ENCODE measurements around the gene SH3GL3.
A peak's percentile ranks its signal among the peaks of the same experiment; 100 is the strongest.

SH3GL3 gene

DNA sequence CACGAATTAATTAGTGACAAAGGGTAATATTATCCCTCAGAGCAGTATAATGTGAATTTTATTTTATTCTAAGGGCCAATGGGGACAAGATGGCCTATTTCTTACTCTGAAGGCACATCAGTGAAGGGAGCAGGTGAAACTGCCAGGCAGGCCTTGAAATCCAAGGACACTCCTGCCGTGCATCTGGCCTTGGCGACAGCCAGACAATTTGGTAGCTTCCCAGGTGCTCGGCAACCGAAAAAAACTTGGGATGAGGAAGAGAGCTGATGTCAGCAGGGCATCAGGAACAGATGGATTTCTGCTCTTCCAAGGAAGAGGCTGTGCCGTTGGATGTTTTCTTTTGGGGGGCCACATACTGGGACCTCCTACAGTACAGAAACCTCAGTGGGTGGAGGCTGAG lies 123.6 kb downstream of the SH3GL3 start:
- no peak for DNase-seq (ENCODE audit: low spot score)

- DNase-seq (ENCODE audit: low spot score) = peak; percentile 51
Observed at GRCh38 chr15:83571820-83572707, 124.9 kb downstream of the SH3GL3 start.

DNA sequence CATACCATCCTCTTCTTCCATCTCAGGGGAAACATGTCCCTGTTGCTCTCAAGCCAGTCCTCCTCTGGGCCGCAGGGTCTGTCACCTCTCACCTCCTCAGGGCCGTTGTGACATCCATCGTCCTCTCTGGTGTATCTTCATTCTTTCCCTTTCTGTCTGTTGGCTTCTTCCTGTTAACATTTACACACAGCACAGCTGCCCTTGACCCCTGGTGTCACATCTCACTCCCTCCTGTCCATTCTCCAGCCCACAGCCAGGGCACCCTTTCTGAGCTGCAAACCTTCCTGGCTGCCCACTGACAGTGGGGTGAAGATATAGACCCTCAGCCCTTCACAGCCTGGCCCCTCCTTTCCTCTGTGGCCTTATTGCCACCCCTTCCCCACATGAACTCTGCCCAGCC lies 127.2 kb downstream of the SH3GL3 start:
- no peak for DNase-seq (ENCODE audit: low spot score)

GRCh38 chr15:83578691-83579090 lies 131.6 kb downstream of the SH3GL3 start:
- DNase-seq (ENCODE audit: low spot score) = no peak

DNA sequence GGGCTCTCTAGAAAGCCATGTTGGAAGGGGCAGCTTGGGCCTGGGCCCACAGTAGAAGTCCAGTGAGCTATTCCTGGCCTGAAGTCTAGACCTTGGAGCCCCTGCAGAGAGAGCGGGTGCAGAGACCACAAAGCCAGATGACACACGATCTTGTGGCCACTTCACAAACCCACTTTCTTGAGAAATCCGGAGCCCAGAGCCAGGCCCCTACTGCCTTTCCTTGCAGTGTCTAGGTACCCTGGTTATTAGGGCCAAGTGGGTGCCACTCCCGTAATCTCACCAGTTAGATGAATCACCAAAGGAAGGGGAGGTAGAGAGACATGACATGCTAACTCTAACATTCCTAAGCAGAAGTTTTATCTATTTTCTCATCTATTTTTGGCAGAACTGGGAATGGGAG lies 134.2 kb downstream of the SH3GL3 start:
- no peak for DNase-seq (ENCODE audit: low spot score)

- no peak for DNase-seq (ENCODE audit: low spot score)
Observed at GRCh38 chr15:83582381-83582780, 135.2 kb downstream of the SH3GL3 start.

DNA sequence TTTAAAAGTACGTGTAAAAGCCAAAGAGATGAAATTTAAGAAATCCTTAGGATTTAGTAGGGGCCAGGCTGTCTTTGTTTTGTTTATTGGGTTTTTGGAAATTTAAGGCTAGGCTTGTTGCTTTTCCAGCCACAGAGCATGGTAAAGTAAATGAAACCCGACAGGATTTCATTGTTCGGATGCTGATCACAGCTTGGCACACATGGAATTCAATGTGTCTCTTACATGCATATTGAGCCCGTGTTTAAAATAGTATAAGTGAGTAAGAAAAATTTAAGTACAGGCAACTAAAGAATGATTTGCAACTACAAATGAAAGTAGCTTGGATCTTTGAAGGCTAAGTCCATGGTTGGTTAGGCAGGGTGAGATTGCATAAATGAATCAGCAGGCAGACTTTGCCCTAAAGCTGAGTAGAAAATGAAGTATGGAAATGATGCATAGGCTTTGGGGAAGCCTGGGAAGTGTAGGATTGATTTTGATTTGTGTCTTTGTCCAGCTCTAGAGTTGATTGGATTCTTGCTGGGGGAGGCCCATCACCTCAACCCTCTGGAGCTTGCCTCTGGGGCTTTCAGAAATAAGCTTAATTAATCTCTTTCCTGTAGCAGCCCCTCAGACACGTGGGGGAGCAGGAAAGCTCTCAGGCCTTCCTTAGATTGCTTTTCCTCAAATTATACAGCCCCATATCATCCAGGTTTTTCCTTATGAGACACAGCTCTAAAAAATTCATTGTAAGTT lies 138.6 kb downstream of the SH3GL3 start:
- DNase-seq (ENCODE audit: low spot score) = no peak

DNA sequence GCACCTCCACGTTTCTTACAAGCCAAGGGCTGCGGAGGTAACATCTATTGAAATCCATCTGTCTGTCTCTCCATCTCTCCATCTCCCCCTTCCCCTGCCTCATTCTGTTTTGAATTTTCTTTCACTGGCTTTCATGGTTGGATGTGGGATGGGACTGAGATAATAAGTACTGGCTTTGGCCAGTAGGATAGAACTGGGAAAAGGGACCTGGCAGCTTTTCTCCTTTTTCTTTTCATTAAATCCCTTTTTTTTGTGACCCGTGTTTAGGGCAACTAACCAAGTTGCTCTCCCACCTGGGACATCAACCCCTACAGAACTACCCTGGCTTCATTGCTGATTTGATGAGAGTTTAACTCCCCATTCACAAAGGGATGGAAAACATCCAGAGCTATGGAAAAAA lies 139.9 kb downstream of the SH3GL3 start:
- no peak for DNase-seq (ENCODE audit: low spot score)

DNA sequence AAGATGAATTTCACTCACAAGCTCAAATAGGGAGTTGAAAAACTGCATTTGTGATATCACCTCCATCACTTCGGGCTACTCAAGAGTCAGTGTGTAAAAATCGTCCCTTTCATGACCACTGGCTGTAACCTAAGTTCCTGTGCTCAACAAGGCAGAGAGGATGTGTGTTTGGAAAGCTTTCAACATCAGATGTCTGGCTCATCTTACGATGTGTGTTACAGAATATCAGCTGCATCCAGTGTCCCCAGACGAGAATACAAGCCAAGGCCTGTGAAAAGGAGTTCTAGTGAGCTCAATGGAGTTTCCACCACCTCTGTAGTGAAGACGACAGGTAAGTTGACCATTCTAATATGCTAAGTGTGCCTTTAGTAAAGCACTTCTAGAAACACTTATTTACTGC lies 141.3 kb downstream of the SH3GL3 start:
- DNase-seq (ENCODE audit: low spot score) = no peak

- no peak for DNase-seq (ENCODE audit: low spot score)
Observed at GRCh38 chr15:83592370-83593040, 145.4 kb downstream of the SH3GL3 start.

DNA sequence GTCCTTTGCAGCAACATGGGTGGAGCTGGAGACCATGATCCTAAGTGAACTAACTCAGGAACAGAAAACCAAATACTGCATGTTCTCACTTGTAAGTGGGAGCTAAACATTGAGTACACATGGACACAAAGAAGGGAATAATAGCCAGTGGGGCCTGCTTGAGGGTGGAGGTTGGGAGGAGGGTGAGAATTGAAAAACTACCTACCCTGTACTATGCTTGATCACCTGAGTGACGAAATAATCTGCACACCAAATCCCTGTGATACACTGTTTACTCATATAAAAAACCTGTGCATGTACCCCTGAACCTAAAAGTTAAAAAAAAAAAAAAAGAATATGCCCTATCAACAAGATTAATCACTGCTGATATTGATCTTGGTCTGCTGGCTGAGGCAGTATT lies 148.1 kb downstream of the SH3GL3 start:
- DNase-seq (ENCODE audit: low spot score) = no peak

DNA sequence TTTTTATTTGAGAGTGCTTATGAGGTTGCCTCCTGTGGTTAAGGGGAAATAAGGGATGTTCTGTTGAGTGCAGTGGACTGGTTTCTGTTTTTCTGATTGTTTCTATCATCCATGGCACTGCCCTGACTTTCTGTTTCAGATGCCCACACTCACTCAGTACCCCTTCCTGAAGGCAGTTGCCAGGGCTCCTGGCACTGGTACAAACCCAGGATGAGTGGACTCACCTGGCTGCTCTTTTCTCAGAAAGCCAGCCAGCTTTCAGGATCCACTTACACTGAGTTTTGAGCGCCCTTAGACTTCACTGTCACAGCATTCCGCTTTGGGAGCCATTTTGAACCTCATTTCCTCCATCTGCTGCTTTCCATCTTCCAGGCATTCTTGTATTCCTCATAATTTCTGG lies 150.9 kb downstream of the SH3GL3 start:
- DNase-seq (ENCODE audit: low spot score) = no peak

DNA sequence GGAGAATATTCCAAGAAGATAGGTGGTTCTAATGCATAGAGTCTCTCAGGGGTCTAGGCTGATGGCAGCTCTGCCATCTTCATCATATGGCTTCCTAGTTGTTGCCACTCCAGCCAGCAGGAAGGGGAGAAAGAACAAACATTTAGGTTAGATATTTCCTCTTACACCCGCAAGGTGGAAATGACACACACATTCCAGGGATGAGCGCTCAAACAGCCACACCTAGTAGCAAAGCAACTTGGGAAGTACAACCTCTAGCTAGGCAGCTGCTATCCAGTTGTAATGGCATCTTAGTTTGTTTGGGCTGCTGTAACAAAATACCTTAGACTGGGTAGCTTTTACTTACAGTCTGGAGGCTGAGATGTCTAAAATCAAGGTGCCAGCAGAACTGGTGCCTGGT lies 154.9 kb downstream of the SH3GL3 start:
- no peak for DNase-seq (ENCODE audit: low spot score)

GRCh38 chr15:83604549-83604948 lies 157.4 kb downstream of the SH3GL3 start:
- DNase-seq (ENCODE audit: low spot score) = no peak

- DNase-seq (ENCODE audit: low spot score) = no peak
Observed at GRCh38 chr15:83605111-83605945, 158.2 kb downstream of the SH3GL3 start.

GRCh38 chr15:83610132-83610531 lies 163.0 kb downstream of the SH3GL3 start:
- no peak for DNase-seq (ENCODE audit: low spot score)

DNA sequence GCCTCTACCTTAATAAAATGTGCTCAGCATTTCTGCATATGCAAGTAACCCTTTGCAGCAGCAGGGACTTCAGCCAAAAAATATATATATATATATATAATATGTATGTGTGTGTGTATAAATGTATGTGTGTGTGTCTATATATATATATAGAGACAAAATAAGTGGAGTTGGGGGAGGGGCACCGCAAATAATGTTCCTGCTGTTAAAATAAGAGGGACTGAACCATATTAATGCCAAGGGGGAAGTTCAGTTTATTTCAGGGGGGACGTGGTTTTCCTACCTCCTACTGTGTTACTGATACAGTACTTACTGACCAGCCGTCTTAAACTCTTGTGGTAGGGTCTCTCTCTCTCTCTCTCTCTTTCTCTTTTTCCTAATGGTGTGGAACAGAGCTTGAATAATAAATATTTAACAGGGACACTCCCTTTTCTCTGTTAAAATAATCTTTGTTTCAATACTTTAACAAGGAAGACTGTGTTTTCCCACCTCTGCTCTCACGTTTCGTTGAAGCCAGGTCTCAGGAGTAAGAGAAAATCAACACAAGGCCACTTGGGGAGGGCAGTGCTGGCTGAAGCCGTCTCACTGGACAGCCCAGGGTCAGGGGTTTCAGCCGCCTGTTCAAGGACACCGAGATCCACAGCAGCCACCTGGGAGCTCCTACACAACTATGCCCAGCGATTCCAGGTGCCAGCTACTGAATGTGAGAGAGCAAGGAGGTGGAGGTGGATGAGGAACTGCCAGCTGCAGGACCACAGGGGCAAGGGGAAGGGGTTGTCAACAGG lies 164.0 kb downstream of the SH3GL3 start:
- DNase-seq (ENCODE audit: low spot score) = no peak

DNA sequence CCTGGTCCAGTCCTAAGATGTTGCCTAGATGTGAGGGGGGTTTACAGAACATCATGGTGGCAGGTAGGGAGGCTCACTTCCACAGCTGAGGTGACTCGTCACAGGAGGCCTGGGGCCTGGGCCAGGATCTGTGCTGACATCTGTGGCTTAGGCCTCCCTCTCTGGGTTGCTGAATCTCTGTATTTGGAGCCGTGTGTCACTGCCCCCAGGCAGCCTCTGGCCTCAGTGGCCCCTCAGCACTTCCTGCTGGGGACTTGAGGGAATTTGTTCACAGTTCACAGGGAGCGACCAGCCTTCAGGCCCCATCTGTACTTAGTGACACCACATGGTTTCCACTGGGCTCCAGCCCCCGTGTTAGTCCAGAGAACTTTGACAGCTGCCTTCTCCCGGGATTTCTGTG lies 165.1 kb downstream of the SH3GL3 start:
- no peak for DNase-seq (ENCODE audit: low spot score)

DNA sequence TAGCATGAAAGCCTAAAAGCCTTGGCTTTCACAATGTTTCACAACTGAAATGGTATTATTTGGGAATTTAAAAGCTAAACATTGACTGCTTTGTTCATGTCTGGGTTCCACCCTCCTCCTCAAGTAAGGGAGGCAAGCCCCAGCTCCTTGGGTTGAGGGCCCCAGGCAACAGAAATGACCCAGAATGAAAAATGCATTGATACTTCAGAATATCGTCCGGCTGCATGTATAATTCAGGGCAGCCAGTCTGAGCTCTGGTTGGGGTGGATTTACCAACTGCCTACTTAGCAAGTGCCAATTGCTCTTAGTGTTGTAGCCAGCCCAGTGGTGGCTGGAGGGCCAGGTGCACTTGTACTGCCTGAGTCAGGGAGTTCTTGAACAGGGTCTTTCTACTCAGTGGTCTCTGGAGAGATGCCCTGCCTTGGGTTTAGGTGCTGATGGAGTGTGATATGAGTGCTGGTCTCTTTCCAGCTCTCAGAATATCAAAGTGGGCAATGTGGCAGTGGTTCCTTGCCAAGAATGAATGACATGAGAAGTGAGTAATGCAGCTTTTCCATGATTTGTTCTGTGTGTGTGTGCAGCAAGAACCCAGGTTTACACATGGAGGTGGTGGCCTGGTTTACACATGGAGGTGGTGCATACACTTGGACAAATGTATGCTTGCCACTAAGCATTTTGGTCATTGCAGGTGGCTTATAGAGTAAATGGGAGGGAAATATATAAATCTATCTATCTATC lies 165.9 kb downstream of the SH3GL3 start:
- DNase-seq (ENCODE audit: low spot score) = no peak

DNA sequence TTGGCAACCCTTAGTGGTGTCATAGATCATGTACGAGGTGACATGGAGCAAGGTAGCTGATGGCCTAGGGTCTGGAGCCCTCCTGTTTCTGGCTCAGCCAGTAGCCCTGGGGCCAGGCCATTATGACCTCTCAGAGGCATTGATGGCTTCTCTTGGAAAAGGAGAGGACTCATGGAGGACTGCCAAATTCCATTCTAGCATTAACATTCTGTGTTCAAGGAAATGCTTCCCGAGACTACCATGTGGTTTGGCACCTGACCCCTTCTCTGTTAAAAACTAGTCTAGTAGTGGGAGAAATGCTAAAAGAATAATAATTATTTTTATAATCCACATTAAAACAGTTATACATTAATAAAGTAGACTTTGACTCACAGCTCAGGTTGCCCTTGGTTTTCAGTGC lies 166.6 kb downstream of the SH3GL3 start:
- no peak for DNase-seq (ENCODE audit: low spot score)
